GM21423 (cell line): ENCODE measurements around the gene PIEZO2.

ENCODE experiments used
- ATAC-seq: cut with Tn5 transposase; IDR thresholded peaks from one replicate; pipeline ENCODE4 v1.9.1; 2021; ENCODE audit warnings: mild to moderate bottlenecking, moderate library complexity; ENCODE audit not compliant: unreplicated experiment

Gene PIEZO2

DNA sequence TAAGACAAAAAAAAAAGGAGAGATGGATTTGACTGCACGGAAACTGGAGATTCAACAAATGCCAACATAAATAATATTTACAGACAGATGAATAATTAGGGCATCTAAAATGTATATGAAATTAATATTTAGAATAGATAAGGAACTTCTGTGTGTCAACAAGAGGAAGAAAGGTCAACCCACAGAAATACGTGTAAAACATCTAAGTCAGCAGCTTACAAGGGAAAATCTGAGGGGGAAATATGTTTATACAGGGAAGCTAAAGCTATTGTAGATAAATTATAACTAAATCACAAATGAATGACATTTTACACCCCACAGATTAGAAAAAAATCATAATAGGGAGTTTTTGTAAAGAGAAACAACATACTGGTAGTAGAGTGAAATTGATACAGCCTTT, 159.9 kb downstream of the PIEZO2 start:
- no peak for ATAC-seq

GRCh38 chr18:10985689-10986088, 163.7 kb downstream of the PIEZO2 start:
- no peak for ATAC-seq

- no peak for ATAC-seq
Measured at GRCh38 chr18:10979411-10979810, 170.0 kb downstream of the PIEZO2 start.

- no peak for ATAC-seq
Measured at GRCh38 chr18:10977042-10977441, 172.3 kb downstream of the PIEZO2 start.

GRCh38 chr18:10973567-10974203, 175.7 kb downstream of the PIEZO2 start:
- ATAC-seq = no peak

DNA sequence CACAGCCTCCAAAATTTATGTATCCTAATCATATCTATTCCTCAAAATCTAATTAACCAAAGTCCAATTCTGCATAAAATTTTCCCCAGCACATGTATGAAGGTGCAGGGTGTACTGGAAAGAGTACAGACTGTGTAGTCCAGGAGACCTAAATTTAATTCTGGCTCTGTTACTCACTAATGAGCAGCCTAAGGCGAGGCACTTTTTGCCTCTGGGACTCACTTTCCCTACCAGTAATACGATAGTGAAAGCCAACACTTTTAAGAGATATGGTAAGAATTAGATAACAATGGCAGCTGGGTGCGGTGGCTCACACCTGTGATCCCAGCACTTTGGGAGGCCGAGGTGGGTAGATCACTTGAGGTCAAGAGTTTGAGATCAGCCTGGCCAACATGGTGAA, 177.7 kb downstream of the PIEZO2 start:
- ATAC-seq = no peak

DNA sequence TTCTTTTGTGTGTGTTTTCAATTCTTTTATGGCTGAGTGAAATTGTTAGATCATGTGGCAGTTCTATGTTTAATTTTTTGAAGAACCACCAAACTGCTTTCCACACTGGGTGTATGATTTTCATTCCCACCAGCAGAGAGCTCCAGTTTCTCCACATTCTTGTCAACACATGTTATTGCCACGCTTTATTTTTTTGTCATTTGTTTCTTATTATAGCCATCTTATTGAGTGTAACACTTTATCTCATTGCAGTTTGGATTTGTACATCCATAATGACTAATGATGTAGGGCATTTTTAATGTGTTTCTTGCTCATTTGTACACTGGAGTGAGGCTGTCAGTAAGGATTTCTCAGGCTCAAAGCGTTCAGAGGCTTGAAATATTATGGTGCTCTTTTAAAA, 184.2 kb downstream of the PIEZO2 start:
- ATAC-seq = no peak

GRCh38 chr18:10953672-10954071, 195.7 kb downstream of the PIEZO2 start:
- ATAC-seq = peak; percentile 58

GRCh38 chr18:10951631-10952544, 197.5 kb downstream of the PIEZO2 start:
- no peak for ATAC-seq

DNA sequence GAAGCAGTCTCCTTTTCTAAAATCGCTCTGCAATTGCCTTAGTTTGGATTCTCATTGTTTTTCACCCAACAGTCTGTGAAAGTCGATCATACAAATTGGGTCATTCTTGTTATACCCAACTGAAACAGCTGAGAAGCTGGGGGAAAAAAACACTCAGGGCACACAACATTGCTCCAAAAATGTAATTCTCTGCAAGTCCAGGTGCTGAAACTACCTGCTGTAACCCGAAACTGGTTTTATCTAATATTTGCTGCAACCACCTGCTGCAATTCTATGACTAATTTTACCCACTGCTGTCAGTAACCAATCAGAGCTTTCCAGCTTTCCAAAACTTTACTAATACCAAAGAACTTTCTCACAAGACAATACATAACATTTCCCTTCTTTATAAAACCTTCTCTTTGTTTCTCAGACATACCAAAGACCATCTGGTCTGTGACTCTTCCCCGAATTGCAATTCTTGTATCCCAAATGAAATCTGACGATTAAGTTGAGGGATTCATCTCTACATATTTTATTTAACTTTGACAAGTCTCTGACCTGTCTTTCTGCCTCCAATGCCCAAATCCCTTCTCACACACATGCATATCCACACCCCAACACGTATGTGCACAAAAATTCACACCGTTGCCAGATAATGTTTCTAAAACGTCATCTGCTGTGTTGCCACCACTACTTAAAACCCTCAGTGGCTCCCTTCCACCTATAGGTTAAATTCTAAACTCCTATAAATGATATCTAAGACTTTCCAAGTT, 198.3 kb downstream of the PIEZO2 start:
- ATAC-seq = peak; percentile 43

- no peak for ATAC-seq
Measured at GRCh38 chr18:10950080-10950875, 199.1 kb downstream of the PIEZO2 start.

DNA sequence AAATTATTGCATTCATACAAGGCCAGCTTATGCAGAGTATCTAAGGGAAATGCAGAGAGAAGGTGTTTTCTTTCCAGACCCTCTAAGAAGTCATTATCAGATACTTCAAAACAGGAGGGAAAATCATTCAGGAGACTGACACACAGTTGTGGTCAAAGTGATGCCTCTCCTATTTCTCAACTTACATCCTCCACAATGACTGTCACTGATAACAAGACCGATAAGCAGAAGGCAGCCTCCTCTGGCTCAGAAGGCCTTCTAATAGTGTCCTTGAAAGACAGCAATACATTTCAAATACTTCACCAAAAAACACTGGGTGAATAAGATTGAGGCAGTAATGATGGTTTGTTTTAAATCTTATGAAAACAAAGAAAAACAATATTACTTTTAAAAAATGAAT, 199.7 kb downstream of the PIEZO2 start:
- no peak for ATAC-seq

DNA sequence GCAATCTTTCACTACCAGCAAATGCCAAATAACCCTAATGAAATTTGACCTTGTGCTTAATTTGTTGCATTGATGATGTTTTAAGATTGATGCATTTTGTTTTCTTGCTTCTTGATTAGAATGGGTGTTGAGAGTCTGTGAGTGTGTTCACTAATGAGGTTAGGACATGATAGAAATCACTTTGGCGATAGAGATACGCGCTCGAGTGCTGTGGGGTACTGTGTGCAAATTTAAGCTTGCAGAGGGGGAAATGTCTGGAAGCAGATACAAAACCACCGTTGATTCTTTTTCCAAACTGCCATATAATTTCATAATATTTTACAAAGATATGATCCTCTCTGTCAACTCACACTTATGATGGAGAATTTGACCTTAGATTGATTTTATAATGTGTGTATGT, 200.9 kb downstream of the PIEZO2 start:
- no peak for ATAC-seq

DNA sequence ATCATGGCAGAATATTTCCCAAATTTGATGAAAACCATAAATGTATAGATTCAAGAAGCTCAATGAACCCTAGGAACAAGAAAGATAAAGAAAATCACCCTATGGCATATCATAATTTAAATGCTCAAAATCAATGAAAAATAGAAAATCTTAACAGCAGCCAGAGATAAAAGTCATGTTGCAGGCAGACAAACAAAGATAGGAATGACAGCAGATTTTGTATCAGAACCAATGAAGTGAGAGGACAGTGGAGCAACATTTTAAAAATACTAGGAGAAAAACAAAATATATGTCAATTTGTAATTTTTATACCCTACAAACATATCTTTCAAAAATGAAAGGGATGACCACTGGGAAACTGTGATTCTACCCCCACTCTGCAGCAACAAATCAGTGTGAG, 203.3 kb downstream of the PIEZO2 start:
- no peak for ATAC-seq

DNA sequence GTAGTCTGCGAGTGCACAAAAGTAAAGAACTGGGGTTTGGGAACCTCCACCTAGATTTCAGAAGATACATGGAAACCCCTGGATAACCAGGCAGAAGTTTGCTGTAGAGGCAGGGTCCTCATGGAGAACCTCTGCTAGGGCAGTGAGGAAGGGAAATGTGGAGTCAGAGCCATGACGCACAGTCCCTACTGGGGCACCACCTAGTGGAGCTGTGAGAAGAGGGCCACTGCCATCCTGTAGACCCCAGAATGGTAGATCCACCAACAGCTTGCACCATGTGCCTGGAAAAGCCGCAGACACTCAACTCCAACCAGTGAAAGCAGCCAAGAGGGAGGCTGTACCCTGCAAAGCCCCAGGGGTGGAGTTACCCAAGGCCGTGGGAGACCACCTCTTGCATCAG, 206.4 kb downstream of the PIEZO2 start:
- ATAC-seq = no peak

GRCh38 chr18:10939822-10940221, 209.5 kb downstream of the PIEZO2 start:
- ATAC-seq = no peak

- ATAC-seq = no peak
Measured at GRCh38 chr18:10937743-10938640, 211.4 kb downstream of the PIEZO2 start.

DNA sequence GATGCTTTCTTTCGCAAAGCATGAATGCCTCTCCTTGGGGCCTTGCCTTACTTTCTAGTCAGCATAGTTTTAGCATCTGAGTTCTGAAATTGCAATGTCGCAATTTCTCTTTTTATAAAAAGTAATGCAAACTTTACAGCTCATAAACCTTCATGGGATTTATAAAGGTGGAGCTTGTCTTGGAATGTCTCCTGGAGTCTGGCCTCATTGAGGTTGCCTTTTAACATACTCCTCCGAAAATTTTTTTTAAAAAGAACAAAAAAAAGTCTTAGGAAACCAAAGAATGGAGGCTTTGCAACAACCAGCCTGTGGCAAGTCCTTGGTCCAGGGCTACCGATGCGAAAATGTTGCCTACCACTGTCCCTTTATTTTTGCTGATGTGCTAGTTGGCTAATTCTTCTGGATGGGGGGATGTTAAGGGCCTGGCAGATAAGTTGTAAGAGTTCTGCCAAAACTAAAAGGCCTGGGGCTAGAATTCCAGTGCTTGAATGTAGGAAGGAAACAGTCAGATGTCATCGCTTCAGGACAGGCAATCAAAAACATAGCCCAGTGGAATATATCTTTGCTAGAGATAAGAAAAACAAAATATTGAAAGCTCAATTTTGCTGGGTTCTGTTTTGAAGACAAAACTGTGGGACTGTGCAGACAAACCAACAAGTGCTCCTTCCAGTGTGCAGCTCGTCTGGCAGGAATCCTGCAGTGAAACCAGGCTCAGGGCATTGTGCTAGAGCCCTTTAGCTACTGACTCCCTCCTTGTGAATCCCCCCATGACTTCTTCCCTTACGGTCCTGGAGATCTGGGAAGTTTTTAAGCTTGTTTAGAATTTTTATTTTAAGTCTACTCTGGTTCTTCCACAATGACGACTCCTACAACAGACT, 213.0 kb downstream of the PIEZO2 start:
- ATAC-seq = no peak

GRCh38 chr18:10935588-10935987, 213.8 kb downstream of the PIEZO2 start:
- no peak for ATAC-seq
